Subcutaneous adipose tissue (tissue), 4 donors: ENCODE measurements around the gene TLE1. TPM values are rescaled to one million over a fixed set of nuclear protein-coding genes. Genes with fewer than 3 reads are reported as not detected.

Experiments
- total RNA-seq, 4 donors: library from RNA; depleted of rRNA; stranded (reverse); fragments of >200 nt; gene quantifications; one replicate each; pipeline ENCODE4 v1.1.0, GENCODE V29; 2016
- TF ChIP-seq, protein P1 (sequence below): fragments of 450-650 bp; IDR thresholded peaks from one replicate; pipeline ENCODE4 v1.5.1; 2016; ENCODE audit warnings: low read depth, mild to moderate bottlenecking, control low read depth, antibody characterized with exemption, moderate library complexity

TLE1 gene
- total RNA-seq, 4 donors from 2014 or later, result 37.7 to 109 (median 53.6) TPM

- TF ChIP-seq, protein P1, sequence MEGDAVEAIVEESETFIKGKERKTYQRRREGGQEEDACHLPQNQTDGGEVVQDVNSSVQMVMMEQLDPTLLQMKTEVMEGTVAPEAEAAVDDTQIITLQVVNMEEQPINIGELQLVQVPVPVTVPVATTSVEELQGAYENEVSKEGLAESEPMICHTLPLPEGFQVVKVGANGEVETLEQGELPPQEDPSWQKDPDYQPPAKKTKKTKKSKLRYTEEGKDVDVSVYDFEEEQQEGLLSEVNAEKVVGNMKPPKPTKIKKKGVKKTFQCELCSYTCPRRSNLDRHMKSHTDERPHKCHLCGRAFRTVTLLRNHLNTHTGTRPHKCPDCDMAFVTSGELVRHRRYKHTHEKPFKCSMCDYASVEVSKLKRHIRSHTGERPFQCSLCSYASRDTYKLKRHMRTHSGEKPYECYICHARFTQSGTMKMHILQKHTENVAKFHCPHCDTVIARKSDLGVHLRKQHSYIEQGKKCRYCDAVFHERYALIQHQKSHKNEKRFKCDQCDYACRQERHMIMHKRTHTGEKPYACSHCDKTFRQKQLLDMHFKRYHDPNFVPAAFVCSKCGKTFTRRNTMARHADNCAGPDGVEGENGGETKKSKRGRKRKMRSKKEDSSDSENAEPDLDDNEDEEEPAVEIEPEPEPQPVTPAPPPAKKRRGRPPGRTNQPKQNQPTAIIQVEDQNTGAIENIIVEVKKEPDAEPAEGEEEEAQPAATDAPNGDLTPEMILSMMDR, result no peak
These were observed 81.1 kb downstream of the TLE1 start for GRCh38 chr9:81608289-81608657.

DNA sequence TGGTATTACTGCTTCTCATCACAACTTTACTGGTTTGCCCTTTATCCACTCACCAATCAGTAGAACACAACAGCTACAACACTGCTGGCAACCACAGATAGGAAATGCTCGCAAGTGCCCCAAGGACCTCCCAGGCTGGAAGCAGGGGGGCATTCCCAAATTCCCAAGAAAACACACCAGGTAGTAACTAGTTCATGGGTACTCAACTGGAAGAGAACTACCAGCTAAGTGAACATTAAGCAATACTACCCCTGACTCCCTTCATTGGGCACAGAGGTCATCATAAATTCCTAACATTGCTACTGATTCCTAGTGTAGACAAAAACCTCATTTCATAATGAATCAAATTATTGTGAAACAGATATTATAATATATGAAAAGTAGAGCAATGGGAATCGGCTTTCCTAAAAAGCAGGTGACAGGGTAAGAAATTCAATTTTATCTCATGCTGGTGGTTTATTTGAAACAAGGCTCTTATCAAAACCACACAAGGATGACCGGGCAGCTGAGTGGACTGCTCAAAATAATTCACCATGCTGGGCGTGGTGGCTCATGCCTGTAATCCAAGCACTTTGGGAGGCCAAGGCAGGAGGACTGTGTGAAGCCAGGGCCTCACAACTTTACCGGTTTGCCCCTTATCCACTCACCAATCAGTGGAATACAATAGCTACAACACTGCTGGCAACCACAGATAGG lies 81.6 kb downstream of the TLE1 start:
- TF ChIP-seq, protein P1, result no peak

DNA sequence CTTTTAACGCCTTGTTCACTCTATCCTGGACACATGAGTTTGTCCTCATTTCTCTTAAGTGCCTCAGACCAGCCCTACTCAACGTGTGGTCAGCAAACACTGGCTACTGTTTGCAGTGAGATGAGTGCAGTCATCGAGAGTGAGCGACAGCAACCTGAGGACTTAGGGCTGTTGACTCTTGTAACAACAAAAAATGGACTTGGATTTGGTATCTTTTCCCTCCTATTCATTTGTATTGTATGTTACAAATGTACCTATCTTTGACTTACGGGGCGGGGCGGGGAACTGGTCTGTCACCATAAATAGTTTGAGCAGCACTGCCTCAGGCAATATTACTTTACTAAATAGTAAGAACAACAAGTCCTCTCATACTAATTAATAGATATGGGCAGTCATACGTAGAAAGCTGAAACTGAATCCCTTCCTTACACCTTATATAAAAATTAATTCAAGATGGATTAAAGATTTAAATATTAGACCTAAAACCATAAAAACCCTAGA lies 84.1 kb downstream of the TLE1 start:
- TF ChIP-seq, protein P1, result no peak

DNA sequence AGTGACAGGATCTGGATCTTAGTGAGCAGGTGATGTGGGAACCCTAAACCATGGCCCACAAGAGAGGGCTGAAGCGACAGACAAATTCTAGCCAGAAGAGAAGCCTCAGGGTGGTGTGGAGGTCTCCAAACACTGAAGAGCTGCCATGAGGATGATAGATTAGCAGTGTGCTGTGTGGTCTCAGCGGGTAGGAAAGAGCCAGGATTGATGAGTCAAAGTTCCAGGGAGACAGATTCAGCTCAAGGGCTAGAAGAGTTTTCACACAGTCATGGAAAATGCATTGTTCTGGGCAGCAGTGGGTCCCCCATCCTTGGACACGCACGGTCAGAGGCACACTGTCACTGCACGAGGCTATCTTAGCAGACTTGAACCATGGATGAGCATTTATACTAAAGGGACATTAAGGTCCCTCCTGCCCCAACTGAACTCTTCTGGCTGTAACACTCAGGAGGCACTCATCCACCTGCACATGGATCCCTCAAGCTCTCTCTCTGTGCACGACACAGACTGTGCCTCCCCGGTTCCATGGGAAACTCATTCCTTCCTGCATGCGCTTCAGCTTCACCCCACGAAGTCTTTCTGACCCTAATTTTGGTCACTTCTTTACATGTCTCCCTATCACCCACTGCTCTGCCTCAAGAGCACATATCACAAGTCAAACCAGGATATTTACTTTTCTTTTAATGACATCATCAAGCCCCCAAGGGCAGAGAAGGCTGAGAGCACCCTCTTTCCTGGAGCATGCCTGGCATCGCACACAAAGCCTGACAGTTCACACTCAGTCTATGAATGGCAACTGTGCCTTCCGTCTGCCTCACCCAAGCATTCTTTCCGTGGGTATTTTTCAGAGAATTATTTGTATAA lies 84.8 kb downstream of the TLE1 start:
- TF ChIP-seq, protein P1, result no peak

- TF ChIP-seq, protein P1, result no peak
These were observed 86.3 kb downstream of the TLE1 start for GRCh38 chr9:81602887-81603680.

- TF ChIP-seq, protein P1, result no peak
These were observed 87.4 kb downstream of the TLE1 start for GRCh38 chr9:81601639-81602623.
